HL-60 (cell line): Measurements from ENCODE around the gene RNF14.

Source experiments
- CTCF ChIP-seq: IDR thresholded peaks from one replicate; pipeline ENCODE4 v1.5.1; 2011; ENCODE audit warnings: low read length, control low read depth, inconsistent platforms; ENCODE audit not compliant: insufficient read depth
- POLR2AphosphoS5 ChIP-seq: IDR thresholded peaks from 2 replicates; pipeline ENCODE4 v1.6.1; 2012; ENCODE audit warnings: low read depth
- TF ChIP-seq, protein P1 (sequence below): IDR thresholded peaks from 2 replicates; pipeline ENCODE4 v1.6.1; 2012; ENCODE audit warnings: low read depth; ENCODE audit not compliant: insufficient replicate concordance

DNA sequence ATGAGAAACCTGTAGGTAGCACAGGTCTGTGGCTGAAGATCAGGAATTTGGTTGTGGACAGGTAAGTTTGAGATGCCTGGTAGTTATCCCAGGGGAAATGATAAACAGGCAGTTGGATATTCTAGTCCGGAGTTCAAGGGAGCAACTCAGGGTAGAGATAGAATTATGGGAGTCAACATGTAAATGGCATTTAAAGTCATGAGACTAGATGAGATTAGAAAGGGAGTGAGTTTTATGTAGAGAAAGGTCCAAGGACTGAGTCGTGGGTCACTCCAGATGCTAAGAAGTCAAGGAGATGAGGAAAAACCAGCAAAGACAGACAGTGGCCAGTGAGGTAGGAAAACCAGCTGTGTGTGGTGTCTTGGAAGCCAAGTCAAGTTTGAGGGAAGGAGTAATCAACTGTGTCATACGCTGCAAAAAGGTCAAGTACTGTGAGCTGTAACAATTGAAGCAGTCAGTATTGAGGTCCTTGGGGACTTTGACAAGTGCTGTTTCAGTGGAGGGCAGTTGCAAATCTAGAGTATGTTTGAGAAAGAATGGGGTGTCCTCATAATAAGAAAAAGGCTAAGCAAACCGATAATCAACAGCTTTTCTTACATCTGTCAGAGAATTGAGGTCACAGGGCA, 25.7 kb downstream of the RNF14 start:
- TF ChIP-seq CTCF (no peak), POLR2AphosphoS5 (no peak)
- TF ChIP-seq, protein P1, sequence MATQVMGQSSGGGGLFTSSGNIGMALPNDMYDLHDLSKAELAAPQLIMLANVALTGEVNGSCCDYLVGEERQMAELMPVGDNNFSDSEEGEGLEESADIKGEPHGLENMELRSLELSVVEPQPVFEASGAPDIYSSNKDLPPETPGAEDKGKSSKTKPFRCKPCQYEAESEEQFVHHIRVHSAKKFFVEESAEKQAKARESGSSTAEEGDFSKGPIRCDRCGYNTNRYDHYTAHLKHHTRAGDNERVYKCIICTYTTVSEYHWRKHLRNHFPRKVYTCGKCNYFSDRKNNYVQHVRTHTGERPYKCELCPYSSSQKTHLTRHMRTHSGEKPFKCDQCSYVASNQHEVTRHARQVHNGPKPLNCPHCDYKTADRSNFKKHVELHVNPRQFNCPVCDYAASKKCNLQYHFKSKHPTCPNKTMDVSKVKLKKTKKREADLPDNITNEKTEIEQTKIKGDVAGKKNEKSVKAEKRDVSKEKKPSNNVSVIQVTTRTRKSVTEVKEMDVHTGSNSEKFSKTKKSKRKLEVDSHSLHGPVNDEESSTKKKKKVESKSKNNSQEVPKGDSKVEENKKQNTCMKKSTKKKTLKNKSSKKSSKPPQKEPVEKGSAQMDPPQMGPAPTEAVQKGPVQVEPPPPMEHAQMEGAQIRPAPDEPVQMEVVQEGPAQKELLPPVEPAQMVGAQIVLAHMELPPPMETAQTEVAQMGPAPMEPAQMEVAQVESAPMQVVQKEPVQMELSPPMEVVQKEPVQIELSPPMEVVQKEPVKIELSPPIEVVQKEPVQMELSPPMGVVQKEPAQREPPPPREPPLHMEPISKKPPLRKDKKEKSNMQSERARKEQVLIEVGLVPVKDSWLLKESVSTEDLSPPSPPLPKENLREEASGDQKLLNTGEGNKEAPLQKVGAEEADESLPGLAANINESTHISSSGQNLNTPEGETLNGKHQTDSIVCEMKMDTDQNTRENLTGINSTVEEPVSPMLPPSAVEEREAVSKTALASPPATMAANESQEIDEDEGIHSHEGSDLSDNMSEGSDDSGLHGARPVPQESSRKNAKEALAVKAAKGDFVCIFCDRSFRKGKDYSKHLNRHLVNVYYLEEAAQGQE, result no peak
